Transverse colon (tissue), 3 donors: Measurements from ENCODE around the gene LCLAT1.

Experiments used
- CTCF ChIP-seq, 5 experiments: fragments of 200-600 bp in 3 of 5; fragments of 450-650 bp in 2 of 5; sonication (generic) in 3 of 5; IDR thresholded peaks; 1 replicate in 2 of 5; 2 replicates in 3 of 5; pipeline ENCODE4 v1.5.1; 2016 to 2017; ENCODE audit warnings: antibody characterized with exemption in 5 of 5, inconsistent platforms in 3 of 5, mild to moderate bottlenecking in 2 of 5, moderate library complexity in 1 of 5
- EP300 ChIP-seq: sonication (generic); formaldehyde crosslinking; IDR thresholded peaks from one replicate; pipeline ENCODE4 v1.6.1; 2017; ENCODE audit warnings: antibody characterized with exemption, low read depth

- TF ChIP-seq CTCF (IDR thresholded peaks at IDR 0.05) (no peak), EP300 (no peak)
These were observed 21.7 kb upstream of the LCLAT1 start for GRCh38 chr2:30425326-30425725.
